Psoas muscle (tissue), 8 donors: ENCODE results near the gene FMNL2. TPM values are rescaled to one million over a fixed set of nuclear protein-coding genes. Genes with fewer than 3 reads are reported as not detected.

ENCODE experiments used
- ATAC-seq, 4 donors: fragments of 200-7000 bp; cut with Tn5 transposase; one replicate each; pipeline ENCODE4 v1.9.1; 2020; ENCODE audit warnings: moderate library complexity in 3 of 4, mild to moderate bottlenecking in 2 of 4
- DNase-seq, 2 donors: peaks; one replicate each; pipeline ENCODE4 v3.0.0-alpha.2; 2020
- H3K27ac ChIP-seq: fragments of 200-600 bp; one replicate; pipeline ENCODE4 v1.8.0; 2022
- H3K27me3 ChIP-seq, 3 donors: fragments of 200-600 bp in 1 of 3; one replicate each; pipeline versions ENCODE4 v1.6.1 to v1.8.0; 2013 to 2022; ENCODE audit warnings: low read length in 2 of 3, mild to moderate bottlenecking in 2 of 3, moderate library complexity in 1 of 3; ENCODE audit not compliant: insufficient read depth in 3 of 3
- H3K36me3 ChIP-seq, 2 donors: fragments of 200-600 bp in 1 of 2; one replicate each; pipeline versions ENCODE4 v1.6.1 to v1.8.0; 2013 to 2022; ENCODE audit warnings: low read depth in 1 of 2, mild to moderate bottlenecking in 1 of 2, moderate library complexity in 1 of 2; ENCODE audit not compliant: insufficient read depth in 1 of 2
- H3K4me1 ChIP-seq: fragments of 200-600 bp; one replicate; pipeline ENCODE4 v1.8.0; 2022
- H3K4me3 ChIP-seq: fragments of 200-600 bp; one replicate; pipeline ENCODE4 v1.8.0; 2022; ENCODE audit warnings: mild to moderate bottlenecking
- H3K9me3 ChIP-seq: fragments of 200-600 bp; one replicate; pipeline ENCODE4 v1.8.0; 2022
- CTCF ChIP-seq: fragments of 200-600 bp; IDR thresholded peaks from one replicate; pipeline ENCODE4 v1.8.0; 2022; ENCODE audit warnings: antibody characterized with exemption
- WGBS, 3 donors: extraction: QIAGEN DNeasy Blood & Tissue Kit; methylation state at CpG; one replicate each; pipeline versions ENCODE4 v1.1.6 to v1.1.7; 2013; 5-methylcytosine and 5-hydroxymethylcytosine counted together
- intact Hi-C, 2 donors: fragments of 100-400 bp; cut with DNase I; formaldehyde crosslinking; loops; one replicate each; pipeline versions ENCODE4 v1.11.0 to v1.14.2; 2022
- polyA plus RNA-seq, 3 donors: library from polyadenylated mRNA; stranded (reverse); fragments of 200-250 nt; gene quantifications; one replicate each; pipeline ENCODE4 v1.2.3, GENCODE V29; 2013
- total RNA-seq, 4 donors: library from RNA; stranded (reverse); fragmentation: NEBNext Ultra II Directional in 2 of 4; extraction: Animal tissue kit (Norgen Biotek cat#: 25700) in 2 of 4; gene quantifications; one replicate each; pipeline versions ENCODE4 v1.2.1 to v1.2.4, GENCODE V29; 2021 to 2023
- donor health status: healthy with polysubstance abuse.
- donor health status: DM: no; HTN: no; CAD: no; lungs with moderate emphysema.
- donor health status: Bipolar disorder and iron deficiency.
- donor health status: healthy.
- donor health status: DM: yes; HTN: yes; CAD: no.
- donor health status: DM: no; HTN: no; CAD: no.
- donor health status: DM: no; HTN: no; CAD: no.
- donor health status: DM: yes; HTN: yes; CAD: no.

Gene FMNL2
- total and polyA plus RNA-seq, 7 donors: 6.6 to 18.2 (median 11.0) TPM

DNA sequence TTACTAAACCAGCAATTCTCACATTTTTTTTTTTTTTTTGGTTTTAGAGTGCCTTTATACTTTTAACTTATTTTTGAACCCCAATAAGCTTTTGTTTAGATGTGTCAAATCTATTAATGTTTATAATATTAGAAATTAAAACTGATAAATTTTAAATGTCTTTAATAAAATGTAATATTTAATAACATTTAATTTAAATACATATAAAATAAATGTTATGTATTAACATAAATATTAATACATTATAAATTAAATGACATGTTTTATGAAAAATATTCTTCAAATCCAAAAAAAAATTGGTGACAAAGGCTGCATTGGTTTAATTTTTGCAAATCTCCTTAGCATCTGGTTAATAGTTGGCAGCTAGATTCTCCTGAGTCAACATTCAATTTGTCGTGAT, 218.5 kb downstream of the FMNL2 start:
- intact Hi-C loops: no loop called here
- Histone ChIP-seq H3K9me3 (no peaks in the 10 kb centered on the region), H3K27me3 (no peaks in the 10 kb centered on the region), H3K27ac (no peak overlapping the region), H3K36me3 (no peaks in the 10 kb centered on the region), H3K4me3 (no peak overlapping the region), H3K4me1 (peaks cover 8% of the 10 kb centered on the region)
- 89 to 94% (median 93%) methylated on average over 1 of the region's 1 CpG for WGBS, 3 donors
- DNase-seq (no peak), ATAC-seq (no peak)
- no peak for TF ChIP-seq CTCF

DNA sequence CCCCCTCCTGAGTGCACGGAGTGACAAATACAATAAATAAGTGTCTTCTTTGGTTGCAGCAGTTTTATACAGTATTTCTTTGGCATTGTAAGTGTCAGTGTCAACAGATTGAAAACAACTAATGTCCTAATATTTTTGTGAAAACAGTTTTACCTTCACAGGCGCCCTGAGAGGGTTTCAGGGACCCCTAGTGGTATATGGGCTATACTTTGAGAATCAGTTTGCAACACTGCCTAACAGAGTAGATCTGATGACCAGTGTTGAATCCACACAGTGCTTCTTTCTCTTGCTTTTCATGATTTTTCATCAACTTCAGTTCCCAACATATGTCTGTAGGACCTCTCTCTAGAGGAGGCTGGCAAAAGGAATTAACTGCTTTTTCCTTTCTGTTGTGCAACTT, 220.1 kb downstream of the FMNL2 start:
- Histone ChIP-seq H3K4me1 (peaks cover 8% of the 10 kb centered on the region), H3K36me3 (no peaks in the 10 kb centered on the region), H3K27me3 (no peaks in the 10 kb centered on the region), H3K4me3 (no peak overlapping the region), H3K9me3 (no peaks in the 10 kb centered on the region), H3K27ac (no peak overlapping the region)
- TF ChIP-seq CTCF: no peak
- intact Hi-C loops: no loop called here
- 90 to 96% (median 93%) methylated on average over 2 of the region's 2 CpGs for WGBS, 3 donors
- no peak for ATAC-seq
- DNase-seq: no peak

DNA sequence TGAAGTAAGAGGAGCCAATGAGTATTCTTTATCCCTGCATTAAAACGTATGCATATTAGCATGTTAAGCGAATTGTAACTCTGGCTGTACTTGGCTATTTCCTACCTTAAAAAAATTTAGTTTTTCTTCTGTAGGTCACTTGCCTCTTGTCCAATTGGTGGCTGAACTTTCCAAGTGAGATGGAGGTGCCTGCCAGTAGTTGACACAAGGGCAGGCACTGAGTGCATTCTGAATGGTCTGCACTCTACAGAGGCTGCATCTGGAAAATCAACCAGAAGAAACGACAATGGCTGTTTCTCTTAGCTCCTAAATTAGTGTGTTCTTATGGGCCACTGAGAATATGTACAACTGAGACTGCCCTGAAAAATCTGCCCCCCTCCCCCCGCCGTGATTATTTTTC, 221.5 kb downstream of the FMNL2 start:
- ATAC-seq (no peak), DNase-seq (no peak)
- 86 to 90% (median 88%) methylated on average over 5 of the region's 5 CpGs for WGBS, 3 donors
- H3K27me3 ChIP-seq: no peaks in the 10 kb centered on the region
- TF ChIP-seq CTCF: no peak
- intact Hi-C loops: no loop called here
- no peaks in the 10 kb centered on the region for H3K9me3 ChIP-seq
- H3K36me3 ChIP-seq: peaks cover 5 to 8% of the 10 kb centered on the region in 2 donors
- no peak overlapping the region for H3K27ac ChIP-seq
- H3K4me3 ChIP-seq: no peak overlapping the region
- H3K4me1 ChIP-seq: peaks cover 8% of the 10 kb centered on the region

GRCh38 chr2:152557273-152557888, 222.4 kb downstream of the FMNL2 start:
- no peaks in the 10 kb centered on the region for H3K27me3 ChIP-seq
- intact Hi-C loops: no loop called here
- H3K36me3 ChIP-seq: peaks cover 5 to 8% of the 10 kb centered on the region in 2 donors
- peaks cover 8% of the 10 kb centered on the region for H3K4me1 ChIP-seq
- ATAC-seq (no peak), DNase-seq (no peak)
- no peak overlapping the region for H3K4me3 ChIP-seq
- no peak for TF ChIP-seq CTCF
- WGBS, 3 donors: 84 to 92% (median 91%) methylated on average over 4 of the region's 4 CpGs
- no peak overlapping the region for H3K27ac ChIP-seq
- no peaks in the 10 kb centered on the region for H3K9me3 ChIP-seq
